SK-N-SH (cell line): ENCODE results near the gene SF3A2.

Source experiments
- CHD2 ChIP-seq: fragments of 150-350 bp; IDR thresholded peaks from 2 replicates; pipeline ENCODE4 v1.6.1; 2018; ENCODE audit warnings: low read length; ENCODE audit not compliant: partially characterized antibody
- CTCF ChIP-seq: fragments of 200-600 bp; sonication (generic); IDR thresholded peaks from 2 replicates; pipeline ENCODE4 v1.6.1; 2017; ENCODE audit warnings: antibody characterized with exemption, mild to moderate bottlenecking, moderate library complexity
- FOXJ3 ChIP-seq: sonication (generic); formaldehyde crosslinking; IDR thresholded peaks from 2 replicates; pipeline ENCODE4 v1.5.1; 2020; ENCODE audit warnings: mild to moderate bottlenecking, missing genetic modification reagents
- PBX3 ChIP-seq: IDR thresholded peaks from 2 replicates; pipeline ENCODE4; 2012
- RAD21 ChIP-seq: IDR thresholded peaks from 2 replicates; pipeline ENCODE4 v1.6.1; 2012; ENCODE audit warnings: mild to moderate bottlenecking, low read length
- RCOR1 ChIP-seq: fragments of 150-350 bp; IDR thresholded peaks from 2 replicates; pipeline ENCODE4 v1.6.1; 2017; ENCODE audit warnings: antibody characterized with exemption, low read length
- REST ChIP-seq: IDR thresholded peaks from 2 replicates; pipeline ENCODE4 v1.6.1; 2012; ENCODE audit warnings: mild to moderate bottlenecking, low read depth, low read length, moderate library complexity
- USF2 ChIP-seq: fragments of 150-350 bp; IDR thresholded peaks from 2 replicates; pipeline ENCODE4 v1.6.1; 2017; ENCODE audit warnings: antibody characterized with exemption, low read length, low read depth, borderline replicate concordance
- YY1 ChIP-seq: IDR thresholded peaks from 2 replicates; pipeline ENCODE4 v1.4.0; 2012; ENCODE audit warnings: low read depth, mild to moderate bottlenecking
- TF ChIP-seq, protein P1 (sequence below): IDR thresholded peaks from 2 replicates; pipeline ENCODE4 v1.4.0; 2012; ENCODE audit warnings: low read depth, borderline replicate concordance

- TF ChIP-seq USF2 (no peak), CTCF (0 out of 2 replicates have a peak, but pooled peaks have one; percentile 26), FOXJ3 (CRISPR knock-in tag) (peak; percentile 24; the same call in 1 of the 2 replicates), PBX3 (peak; percentile 29; the same call in 1 of the 2 replicates), CHD2 (peak; percentile 86), RCOR1 (no peak), REST (peak; percentile 78), RAD21 (no peak), YY1 (peak; percentile 99)
- TF ChIP-seq, protein P1, sequence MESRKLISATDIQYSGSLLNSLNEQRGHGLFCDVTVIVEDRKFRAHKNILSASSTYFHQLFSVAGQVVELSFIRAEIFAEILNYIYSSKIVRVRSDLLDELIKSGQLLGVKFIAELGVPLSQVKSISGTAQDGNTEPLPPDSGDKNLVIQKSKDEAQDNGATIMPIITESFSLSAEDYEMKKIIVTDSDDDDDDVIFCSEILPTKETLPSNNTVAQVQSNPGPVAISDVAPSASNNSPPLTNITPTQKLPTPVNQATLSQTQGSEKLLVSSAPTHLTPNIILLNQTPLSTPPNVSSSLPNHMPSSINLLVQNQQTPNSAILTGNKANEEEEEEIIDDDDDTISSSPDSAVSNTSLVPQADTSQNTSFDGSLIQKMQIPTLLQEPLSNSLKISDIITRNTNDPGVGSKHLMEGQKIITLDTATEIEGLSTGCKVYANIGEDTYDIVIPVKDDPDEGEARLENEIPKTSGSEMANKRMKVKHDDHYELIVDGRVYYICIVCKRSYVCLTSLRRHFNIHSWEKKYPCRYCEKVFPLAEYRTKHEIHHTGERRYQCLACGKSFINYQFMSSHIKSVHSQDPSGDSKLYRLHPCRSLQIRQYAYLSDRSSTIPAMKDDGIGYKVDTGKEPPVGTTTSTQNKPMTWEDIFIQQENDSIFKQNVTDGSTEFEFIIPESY: no peak
Measured at GRCh38 chr19:2269244-2270156, 32.9 kb downstream of the SF3A2 start.
